ENCODE measurements around the gene EXOSC9.
A peak's percentile ranks its signal among the peaks of the same experiment; 100 is the strongest.
"Not testable (repeated sequence)": the region's sequence is repeated elsewhere in the genome, so short reads cannot be mapped to it uniquely, and the experiment has no call there.

EXOSC9 gene

GRCh38 chr4:121800961-121801714 lies at the start of gene EXOSC9:
Gene EXOSC9, plus strand, starts transcription at chr4:121801323. Its CDS starts 102 bp downstream, at chr4:121801425.
- DNase-seq, result peak in 57 of 58 donors; percentile 62 to 93 (median 84)

GRCh38 chr4:121752142-121752541 lies 49.0 kb upstream of the EXOSC9 start:
- not testable (repeated sequence) for DNase-seq

GRCh38 chr4:121758925-121759568 lies 42.1 kb upstream of the EXOSC9 start:
- no peak for DNase-seq

- DNase-seq, result no peak
Measured at GRCh38 chr4:121760205-121760604, 40.9 kb upstream of the EXOSC9 start.

- DNase-seq, result no peak
Measured at GRCh38 chr4:121764303-121764701, 36.8 kb upstream of the EXOSC9 start.

- peak in 2 of 58 donors; percentile 5 to 20 for DNase-seq
Measured at GRCh38 chr4:121764702-121765367, 36.3 kb upstream of the EXOSC9 start, which contains the start of gene SMIM43. Gene SMIM43, minus strand, starts transcription at chr4:121765164. Its CDS starts 59 bp downstream, at chr4:121765105.

DNA sequence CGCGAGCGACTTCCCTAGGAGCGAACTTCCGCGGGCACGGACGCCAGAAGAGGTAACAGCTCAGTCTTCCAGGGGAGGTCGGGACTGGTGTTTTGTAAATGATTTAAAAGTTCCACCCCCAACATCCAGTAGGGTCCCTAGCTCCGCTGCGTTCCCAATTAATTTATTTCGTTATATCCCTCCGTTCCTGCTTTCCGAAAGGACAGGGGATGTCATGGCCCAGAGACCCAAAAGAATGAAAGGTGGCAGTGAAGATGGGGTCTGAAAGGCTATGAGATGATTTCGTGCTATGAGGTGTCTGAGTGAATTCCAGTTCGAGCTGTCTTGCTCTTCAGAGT lies 35.8 kb upstream of the EXOSC9 start:
- DNase-seq, result no peak

DNA sequence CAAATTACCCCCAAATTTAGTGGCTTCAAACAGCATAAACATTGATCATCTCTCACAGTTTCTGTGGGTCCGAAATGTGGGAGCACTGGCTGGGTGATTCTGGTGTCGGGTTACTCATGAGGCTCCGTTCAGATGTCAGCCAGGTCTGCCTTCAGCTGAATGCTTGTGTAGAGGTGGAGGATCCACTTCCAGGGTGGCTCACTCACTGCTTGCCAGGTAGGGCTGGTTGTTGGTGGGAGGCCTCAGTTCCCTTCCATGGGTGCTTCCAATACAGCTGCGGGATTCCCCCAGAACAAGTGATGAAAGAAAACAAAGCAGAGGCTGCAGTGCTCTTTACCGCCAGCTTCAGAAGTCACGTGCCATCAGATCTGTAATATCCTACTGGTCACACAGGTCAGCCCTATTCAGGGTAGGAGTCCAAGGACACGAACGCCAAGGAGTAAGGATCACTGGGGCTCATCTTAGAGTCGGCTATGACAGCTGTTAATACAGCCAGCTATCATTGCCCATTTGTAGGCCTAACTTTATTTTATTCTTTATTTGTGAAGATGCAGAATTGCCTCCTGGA lies 35.1 kb upstream of the EXOSC9 start:
- DNase-seq, result no peak

DNA sequence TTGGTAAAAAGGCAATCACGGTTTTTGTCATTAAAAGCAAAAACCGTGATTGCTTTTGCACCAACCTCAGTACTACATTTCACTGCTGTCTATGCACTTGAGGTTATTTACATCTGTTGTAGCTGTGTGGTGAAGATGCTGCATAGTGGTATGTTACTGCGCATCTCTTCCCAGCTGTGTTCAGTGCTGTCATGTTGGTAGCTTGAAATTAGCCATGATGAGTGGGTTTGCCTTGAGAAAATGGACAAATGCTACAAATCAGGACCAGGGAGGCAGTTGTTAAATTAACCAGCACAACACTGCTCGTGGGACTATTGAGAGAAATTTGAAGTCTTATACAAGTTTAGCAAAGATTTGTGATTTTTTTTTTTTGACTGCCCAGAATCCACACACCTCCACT lies 34.0 kb upstream of the EXOSC9 start:
- DNase-seq, result no peak

- no peak for DNase-seq
Measured at GRCh38 chr4:121769341-121769740, 31.8 kb upstream of the EXOSC9 start.

- DNase-seq, result no peak
Measured at GRCh38 chr4:121771869-121772268, 29.3 kb upstream of the EXOSC9 start.

DNA sequence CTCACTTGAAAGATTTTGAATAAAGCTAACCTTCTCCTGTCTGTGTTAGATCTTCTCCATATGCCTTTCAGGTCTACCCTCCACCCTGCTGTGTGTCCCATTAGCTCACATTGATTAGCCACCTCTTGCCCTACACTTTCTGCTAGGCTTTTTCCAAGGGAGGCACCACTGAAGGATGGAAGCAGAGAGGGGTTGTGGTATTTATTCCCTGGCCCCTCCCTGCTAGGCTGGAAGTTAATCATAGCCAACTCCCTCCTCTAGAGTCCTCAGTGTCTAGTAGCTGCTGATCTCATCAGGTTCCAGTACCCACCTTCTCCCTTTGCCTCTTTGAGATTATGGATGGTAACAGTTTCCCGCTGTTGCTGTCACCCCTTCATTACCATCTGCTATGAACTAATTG lies 27.2 kb upstream of the EXOSC9 start:
- DNase-seq, result no peak

- no peak for DNase-seq
Measured at GRCh38 chr4:121776610-121777401, 24.3 kb upstream of the EXOSC9 start.

GRCh38 chr4:121777625-121778024 lies 23.5 kb upstream of the EXOSC9 start:
- DNase-seq, result no peak

DNA sequence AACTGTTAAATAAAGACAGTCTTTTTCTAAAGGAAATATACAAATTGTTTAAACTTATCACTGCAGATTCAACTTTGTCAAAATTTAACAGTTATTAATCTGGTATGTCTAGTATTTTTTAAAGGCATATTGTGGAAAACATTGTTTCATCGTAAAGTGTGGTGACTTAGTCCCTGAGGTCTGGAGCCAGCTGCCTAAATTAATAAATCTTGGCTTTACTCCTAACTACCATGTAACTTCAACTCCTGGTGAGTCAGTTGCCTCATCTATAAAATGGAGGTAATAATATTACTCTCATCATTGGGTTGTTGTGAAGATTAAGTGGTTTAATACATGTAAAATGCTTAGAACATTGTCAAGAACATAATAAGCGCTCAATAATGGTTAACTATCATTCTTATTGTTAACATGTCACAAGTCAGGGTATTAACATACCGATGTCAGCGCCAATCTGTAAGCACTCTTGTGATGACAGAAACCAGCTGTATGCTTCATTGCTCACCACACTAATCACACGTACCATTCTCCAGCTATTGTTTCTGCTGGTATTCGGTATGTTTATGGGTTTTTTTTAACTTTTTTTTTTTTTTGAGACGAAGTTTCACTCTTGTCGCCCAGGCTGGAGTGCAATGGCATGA lies 22.0 kb upstream of the EXOSC9 start:
- no peak for DNase-seq

GRCh38 chr4:121783210-121783609 lies 17.9 kb upstream of the EXOSC9 start:
- no peak for DNase-seq

DNA sequence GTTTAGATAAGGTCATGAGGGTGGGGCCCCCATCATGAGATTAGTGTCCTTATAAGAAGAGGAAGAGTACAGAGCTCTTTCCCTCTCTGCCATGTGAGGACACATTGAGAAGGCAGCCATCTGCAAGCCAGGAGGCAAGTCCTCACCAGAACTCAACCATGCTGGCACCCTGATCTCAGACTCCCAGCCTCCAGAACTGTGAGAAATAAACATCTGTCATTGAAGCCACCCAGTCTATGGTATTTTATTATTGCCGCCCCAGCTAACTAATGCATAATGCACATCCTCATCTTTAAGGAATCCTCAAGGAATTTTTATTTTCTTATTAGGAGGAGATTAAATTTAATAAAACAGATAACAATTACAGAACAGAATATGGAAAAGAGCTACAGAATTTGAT lies 16.7 kb upstream of the EXOSC9 start:
- no peak for DNase-seq

DNA sequence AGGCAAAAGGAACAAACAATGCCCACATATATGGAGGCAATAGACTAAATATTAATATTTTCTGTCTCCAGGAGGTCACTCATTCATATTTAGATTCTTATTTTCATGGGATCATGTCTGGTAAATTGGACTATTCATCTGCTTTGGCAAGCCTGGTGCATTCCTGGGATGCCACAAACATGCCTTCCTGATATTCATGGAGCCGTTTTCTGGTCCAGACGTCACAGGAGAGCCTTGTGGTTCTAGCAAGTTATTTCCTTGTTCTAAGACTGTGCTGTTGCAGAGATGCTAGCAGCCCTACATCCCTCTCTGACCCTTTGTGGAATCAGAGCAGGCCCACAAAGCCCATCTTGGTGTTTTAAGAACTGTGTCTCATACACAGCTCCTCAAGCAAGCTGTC lies 16.1 kb upstream of the EXOSC9 start:
- DNase-seq, result no peak

GRCh38 chr4:121785479-121785878 lies 15.6 kb upstream of the EXOSC9 start:
- peak in 42 of 58 donors; percentile 4 to 79 (median 30) for DNase-seq

- DNase-seq, result no peak
Measured at GRCh38 chr4:121786221-121786620, 14.9 kb upstream of the EXOSC9 start.

GRCh38 chr4:121788896-121789295 lies 12.2 kb upstream of the EXOSC9 start:
- DNase-seq, result no peak
